Lung (tissue), 12 donors: ENCODE data around the gene PGP. TPM values are rescaled to one million over a fixed set of nuclear protein-coding genes. Genes with fewer than 3 reads are reported as not detected.

Experiments used
- ATAC-seq: fragments of 200-7000 bp; cut with Tn5 transposase; one replicate; pipeline ENCODE4 v1.9.1; 2020; ENCODE audit warnings: moderate number of reproducible peaks; ENCODE audit not compliant: insufficient read depth, low FRiP score
- DNase-seq, 3 donors: peaks; one replicate each; pipeline ENCODE4 v3.0.0-alpha.2; 2013 to 2017
- H3K27ac ChIP-seq, 2 donors: one replicate each; pipeline ENCODE4 v1.5.1; 2013; ENCODE audit warnings: mild to moderate bottlenecking in 2 of 2, moderate library complexity in 2 of 2, control low read depth in 1 of 2, inconsistent platforms in 1 of 2, low read depth in 1 of 2, low read length in 1 of 2
- H3K27me3 ChIP-seq, 3 donors: one replicate each; pipeline ENCODE4 v1.5.1; 2013; ENCODE audit warnings: low read length in 2 of 3; ENCODE audit not compliant: control insufficient read depth in 3 of 3, insufficient read depth in 3 of 3
- H3K36me3 ChIP-seq, 4 donors: one replicate each; pipeline ENCODE4 v1.5.1; 2013; ENCODE audit warnings: low read length in 4 of 4, mild to moderate bottlenecking in 1 of 4, moderate library complexity in 1 of 4; ENCODE audit not compliant: control insufficient read depth in 4 of 4, insufficient read depth in 4 of 4
- H3K4me1 ChIP-seq, 5 donors: one replicate each; pipeline ENCODE4 v1.5.1; 2013; ENCODE audit warnings: low read length in 5 of 5, mild to moderate bottlenecking in 2 of 5, moderate library complexity in 1 of 5; ENCODE audit not compliant: control insufficient read depth in 5 of 5, insufficient read depth in 5 of 5
- H3K4me3 ChIP-seq: one replicate; pipeline ENCODE4 v1.5.1; 2013; ENCODE audit warnings: mild to moderate bottlenecking, control low read depth, moderate library complexity
- H3K9ac ChIP-seq, 2 donors: one replicate each; pipeline ENCODE4 v1.5.1; 2013; ENCODE audit warnings: low read length in 2 of 2, control low read depth in 1 of 2; ENCODE audit not compliant: insufficient read depth in 1 of 2
- H3K9me3 ChIP-seq, 4 donors: one replicate each; pipeline ENCODE4 v1.5.1; 2013; ENCODE audit warnings: low read length in 3 of 4, mild to moderate bottlenecking in 1 of 4, moderate library complexity in 1 of 4; ENCODE audit not compliant: control insufficient read depth in 4 of 4, insufficient read depth in 3 of 4
- WGBS, 2 donors: extraction: QIAGEN DNeasy Blood & Tissue Kit; methylation state at CpG; one replicate each; pipeline ENCODE4 v1.1.7; 2013; 5-methylcytosine and 5-hydroxymethylcytosine counted together
- polyA plus RNA-seq, 2 donors: library from polyadenylated mRNA; stranded (reverse); fragments of 200-250 nt; gene quantifications; one replicate each; pipeline ENCODE4 v1.2.1, GENCODE V29; 2013
- total RNA-seq, 2 donors: library from RNA; depleted of rRNA in 1 of 2; stranded (reverse); fragments of >200 nt in 1 of 2; gene quantifications; one replicate each; pipeline ENCODE4 v1.2.1, GENCODE V29; 2014 to 2021
- TF ChIP-seq, protein P1 (sequence below): IDR thresholded peaks from 2 replicates; pipeline ENCODE4 v1.5.1; 2012; ENCODE audit warnings: mild to moderate bottlenecking; ENCODE audit errors: control extremely low read depth, extremely low read depth
- donor health status: control.
- donor health status: control.
- donor health status: Bipolar disorder and iron deficiency.
- donor health status: healthy.
- donor health status: DM: yes; HTN: yes; CAD: no.

The PGP gene
- total and polyA plus RNA-seq, 4 donors, result 3.8 to 20.9 (median 13.7) TPM

DNA sequence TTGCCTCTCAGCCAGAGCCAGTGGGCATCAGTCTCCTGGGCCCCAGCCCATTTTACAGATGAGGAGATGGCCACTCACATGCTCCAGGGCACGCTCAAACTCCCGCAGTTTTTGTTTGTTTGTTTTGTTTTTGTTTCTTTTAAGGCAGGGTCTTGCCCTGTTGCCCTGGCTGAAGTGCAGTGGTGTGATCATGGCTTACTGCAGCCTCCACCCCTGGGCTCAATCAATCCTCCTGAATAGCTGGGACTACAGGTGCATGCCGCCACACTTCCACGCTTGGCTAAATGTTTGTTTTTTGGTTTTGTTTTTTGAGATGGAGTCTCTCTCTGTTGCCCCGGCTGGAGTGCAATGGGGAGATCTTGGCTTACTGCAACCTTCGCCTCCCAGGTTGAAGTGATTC is 12.3 kb upstream of the PGP start:
- H3K27ac ChIP-seq, result no peak overlapping the region
- peaks cover 0 to 3% (median 0%) of the 10 kb centered on the region in 4 donors for H3K9me3 ChIP-seq
- no peak overlapping the region for H3K4me3 ChIP-seq
- no peaks in the 10 kb centered on the region for H3K27me3 ChIP-seq
- H3K36me3 ChIP-seq, result peaks cover 3 to 40% (median 16%) of the 10 kb centered on the region in 4 donors
- 91 to 95% methylated on average over 6 of the region's 6 CpGs for WGBS, 2 donors
- no peak for DNase-seq
- H3K4me1 ChIP-seq, result peaks cover 0 to 10% (median 6%) of the 10 kb centered on the region in 5 donors
- TF ChIP-seq, protein P1, sequence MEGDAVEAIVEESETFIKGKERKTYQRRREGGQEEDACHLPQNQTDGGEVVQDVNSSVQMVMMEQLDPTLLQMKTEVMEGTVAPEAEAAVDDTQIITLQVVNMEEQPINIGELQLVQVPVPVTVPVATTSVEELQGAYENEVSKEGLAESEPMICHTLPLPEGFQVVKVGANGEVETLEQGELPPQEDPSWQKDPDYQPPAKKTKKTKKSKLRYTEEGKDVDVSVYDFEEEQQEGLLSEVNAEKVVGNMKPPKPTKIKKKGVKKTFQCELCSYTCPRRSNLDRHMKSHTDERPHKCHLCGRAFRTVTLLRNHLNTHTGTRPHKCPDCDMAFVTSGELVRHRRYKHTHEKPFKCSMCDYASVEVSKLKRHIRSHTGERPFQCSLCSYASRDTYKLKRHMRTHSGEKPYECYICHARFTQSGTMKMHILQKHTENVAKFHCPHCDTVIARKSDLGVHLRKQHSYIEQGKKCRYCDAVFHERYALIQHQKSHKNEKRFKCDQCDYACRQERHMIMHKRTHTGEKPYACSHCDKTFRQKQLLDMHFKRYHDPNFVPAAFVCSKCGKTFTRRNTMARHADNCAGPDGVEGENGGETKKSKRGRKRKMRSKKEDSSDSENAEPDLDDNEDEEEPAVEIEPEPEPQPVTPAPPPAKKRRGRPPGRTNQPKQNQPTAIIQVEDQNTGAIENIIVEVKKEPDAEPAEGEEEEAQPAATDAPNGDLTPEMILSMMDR, result no peak
- H3K9ac ChIP-seq, result no peak overlapping the region
- ATAC-seq, result no peak

DNA sequence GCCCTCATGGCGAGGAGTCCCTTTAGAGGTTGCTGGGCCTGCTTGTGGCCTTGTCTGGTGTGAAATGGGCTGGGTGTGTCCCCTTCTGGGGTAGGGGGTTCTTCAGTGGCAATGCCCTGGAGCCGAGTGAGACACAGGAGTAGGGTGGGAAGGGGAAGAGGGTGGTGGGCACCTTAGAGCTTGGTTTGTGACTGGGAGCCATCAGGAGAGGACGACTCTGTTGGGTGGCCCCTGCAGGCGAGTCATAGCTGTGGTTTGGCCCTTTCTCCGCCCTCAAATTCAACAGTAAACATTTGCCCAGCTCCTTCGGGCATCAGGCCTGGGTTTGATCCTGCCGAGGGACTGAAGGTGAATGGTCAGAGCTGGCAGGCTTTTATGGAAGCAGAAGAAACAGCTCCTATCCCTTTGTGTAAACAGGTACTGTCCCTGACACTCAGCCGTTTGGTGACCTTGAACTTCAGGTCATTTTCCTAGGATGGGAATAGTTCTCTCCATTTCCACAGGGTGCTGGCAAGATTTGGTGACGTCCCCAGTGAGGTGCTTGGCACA is 11.7 kb upstream of the PGP start:
- Histone ChIP-seq H3K27ac (no peak overlapping the region), H3K27me3 (no peaks in the 10 kb centered on the region), H3K4me3 (no peak overlapping the region), H3K36me3 (peaks cover 3 to 34% (median 14%) of the 10 kb centered on the region in 4 donors), H3K9ac (no peak overlapping the region), H3K4me1 (peaks cover 0 to 10% (median 6%) of the 10 kb centered on the region in 5 donors), H3K9me3 (no peaks in the 10 kb centered on the region)
- TF ChIP-seq, protein P1, result no peak
- WGBS, 2 donors, result 62 to 73% methylated on average over 9 of the region's 9 CpGs
- DNase-seq (no peak), ATAC-seq (no peak)

DNA sequence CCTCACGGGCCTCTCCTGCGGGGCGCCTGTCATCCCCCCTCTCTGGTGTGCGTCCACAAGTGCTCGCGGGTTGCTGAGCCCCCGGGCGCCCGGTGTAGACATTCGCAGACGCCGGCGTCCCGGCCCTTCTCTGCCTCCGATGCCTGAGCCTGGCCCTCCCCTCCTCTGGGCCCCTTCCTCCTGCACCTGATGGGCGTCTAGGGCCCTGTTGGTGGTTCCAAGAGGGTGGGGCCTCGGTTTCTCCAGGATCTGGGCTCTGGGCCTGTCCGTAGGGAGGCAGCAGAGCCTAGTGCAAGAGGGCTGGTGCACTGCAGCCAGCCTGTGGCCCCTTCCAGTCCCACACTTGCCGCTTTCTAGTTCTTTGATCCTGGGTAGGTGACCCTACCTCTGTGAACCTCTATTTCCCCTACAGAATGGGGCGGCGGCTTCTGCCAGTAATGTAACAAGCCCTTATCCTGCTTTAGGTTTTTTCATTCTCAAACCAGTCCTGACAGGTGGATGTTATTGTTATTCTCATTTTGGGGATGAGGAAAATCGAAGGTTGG is 9.4 kb upstream of the PGP start:
- Histone ChIP-seq H3K27ac (peak overlapping the region; percentile 86 to 87), H3K9ac (peak overlapping the region; percentile 23 to 55), H3K36me3 (peaks cover 0 to 11% (median 4%) of the 10 kb centered on the region in 4 donors), H3K4me3 (peak overlapping the region; percentile 91), H3K4me1 (peaks cover 0 to 10% (median 6%) of the 10 kb centered on the region in 5 donors), H3K27me3 (no peaks in the 10 kb centered on the region), H3K9me3 (no peaks in the 10 kb centered on the region)
- TF ChIP-seq, protein P1, result no peak
- 4 to 15% methylated on average over 12 to 22 of the region's 22 CpGs for WGBS, 2 donors
- peak; percentile 7 for ATAC-seq
- DNase-seq, result peak in 2 of 3 donors; percentile 34 to 36
